AG04450 (cell line): Measurements from ENCODE around the gene PPY. TPM values are rescaled to one million over a fixed set of nuclear protein-coding genes. Genes with fewer than 3 reads are reported as not detected.
"Not testable (repeated sequence)": the region's sequence is repeated elsewhere in the genome, so short reads cannot be mapped to it uniquely, and the experiment has no call there.

Source experiments
- CTCF ChIA-PET: fragments of 300-600, 350-600 bp; formaldehyde crosslinking; extraction: SDS; loops from one replicate; lab custom pipeline; 2022; ENCODE audit warnings: antibody characterized with exemption, inconsistent platforms; lab: Charles Lee
- POLR2A ChIA-PET: fragments of 350-600 bp; formaldehyde crosslinking; extraction: SDS; loops from one replicate; lab custom pipeline; 2021; ENCODE audit warnings: antibody characterized with exemption, inconsistent platforms; lab: Yijun Ruan, JAX
- DNase-seq: peaks from one replicate; pipeline ENCODE4 v3.0.0-alpha.2; 2011; ENCODE audit warnings: low read depth, low spot score
- H3K27ac ChIP-seq: one replicate; pipeline ENCODE4 v1.5.1; 2012; ENCODE audit warnings: low read depth, low read length, control low read depth
- H3K27me3 ChIP-seq: one replicate; pipeline ENCODE4 v1.6.0; 2012; ENCODE audit warnings: low read length; ENCODE audit not compliant: control insufficient read depth, insufficient read depth
- H3K4me3 ChIP-seq: 2 replicates; pipeline ENCODE4 v1.5.1; 2011; ENCODE audit warnings: mild to moderate bottlenecking, low read depth, low read length, control low read depth
- H3K9me3 ChIP-seq: 2 replicates; pipeline ENCODE4 v1.5.1; 2012; ENCODE audit warnings: low read length; ENCODE audit not compliant: control insufficient read depth, insufficient read depth
- CTCF ChIP-seq: IDR thresholded peaks from 2 replicates; pipeline ENCODE4 v1.5.1; 2011; ENCODE audit warnings: low read depth, low read length, control low read depth, inconsistent platforms
- polyA plus RNA-seq: library from polyadenylated mRNA; depleted of rRNA; stranded (reverse); fragments of >200 nt; gene quantifications from 2 replicates; pipeline ENCODE4 v1.2.3, GENCODE V29; 2011

The PPY gene
- polyA plus RNA-seq, 1 experiment = not detected

- no peak for DNase-seq
- Histone ChIP-seq H3K9me3 (no peaks in the 10 kb centered on the region), H3K27me3 (peaks cover 32% of the 10 kb centered on the region), H3K27ac (no peak overlapping the region), H3K4me3 (no peak overlapping the region)
- no peak for TF ChIP-seq CTCF
- ChIA-PET CTCF (no interaction called here), POLR2A (no interaction called here)
Observed at GRCh38 chr17:43966276-43966675, 24.0 kb upstream of the PPY start.

- ChIA-PET POLR2A (interaction anchor here (0.7 kb wide), 1 partner anchor 153 kb away, joined by 8 read pairs; no protein-coding TSS in a partner anchor), CTCF (interaction anchor here (5.7 kb wide), 1 partner anchor 19 kb away, joined by 35 read pairs; the partner anchor contains the start of gene PPY)
- no peak for DNase-seq
- Histone ChIP-seq H3K9me3 (no peaks in the 10 kb centered on the region), H3K27me3 (peaks cover 32% of the 10 kb centered on the region), H3K27ac (no peak overlapping the region), H3K4me3 (no peak overlapping the region)
- TF ChIP-seq CTCF = no peak
Observed at GRCh38 chr17:43962479-43962878, 20.2 kb upstream of the PPY start.

- Histone ChIP-seq H3K27ac (no peak overlapping the region), H3K9me3 (no peaks in the 10 kb centered on the region), H3K27me3 (peaks cover 28% of the 10 kb centered on the region), H3K4me3 (no peak overlapping the region)
- TF ChIP-seq CTCF = no peak
- POLR2A ChIA-PET = interaction anchor here (0.7 kb wide), 1 partner anchor 154 kb away, joined by 8 read pairs; no protein-coding TSS in a partner anchor
- CTCF ChIA-PET = interaction anchor here (0.8 to 5.7 kb wide), 2 partner anchors 19 to 206 kb away, joined by 3 to 35 read pairs; partner anchors contain the start of gene PPY
- DNase-seq = no peak
Observed at GRCh38 chr17:43961954-43962353, 19.7 kb upstream of the PPY start.

- POLR2A ChIA-PET, DNase-seq, H3K9me3 ChIP-seq, H3K4me3 ChIP-seq, H3K27ac ChIP-seq: not testable (repeated sequence)
- CTCF ChIA-PET = interaction anchor here (0.8 to 5.7 kb wide), 2 partner anchors 18 to 207 kb away, joined by 3 to 35 read pairs; partner anchors contain the start of gene PPY
- H3K27me3 ChIP-seq = peaks cover 28% of the 10 kb centered on the region
Observed at GRCh38 chr17:43961292-43961691, 19.0 kb upstream of the PPY start.

GRCh38 chr17:43958748-43959352 is 16.6 kb upstream of the PPY start:
- DNase-seq = no peak
- no peak overlapping the region for H3K27ac ChIP-seq
- CTCF ChIA-PET = interaction anchor here (0.6 to 5.7 kb wide), 6 partner anchors 12 to 210 kb away, joined by 3 to 35 read pairs (median 4); partner anchors contain the start of gene PPY

More at GRCh38 chr17:43958748-43959352, 16.6 kb upstream of the PPY start:
- Histone ChIP-seq H3K27me3 (peaks cover 40% of the 10 kb centered on the region), H3K9me3 (no peaks in the 10 kb centered on the region), H3K4me3 (no peak overlapping the region)
- no peak for TF ChIP-seq CTCF
- POLR2A ChIA-PET = no interaction called here
